ENCODE data around the gene AP3D1. TPM values are rescaled to one million over a fixed set of nuclear protein-coding genes. Genes with fewer than 3 reads are reported as not detected.

The AP3D1 gene
- total and polyA plus RNA-seq, 2 donors (not counting 3 experiments of a cell fraction or from before 2014, with no cell fraction given), result 130 to 137 TPM

GRCh38 chr19:2175742-2176141 lies 24.4 kb upstream of the AP3D1 start:
- dilution Hi-C loops (cut with MboI; ENCODE audit: extremely low pct_ligation_motif_present, low sequenced_read_pairs) (no loop called here), intact Hi-C loops (cut with micrococcal nuclease) (no loop called here)
- CTCF ChIA-PET, result no interaction called here
- Histone ChIP-seq H2AFZ (ENCODE audit: low read depth, low read length) (no peak overlapping the region), H3K36me3 (ENCODE audit: control insufficient read depth in 2 of 2, extremely low read depth in 1 of 2, insufficient read depth in 2 of 2, low read length in 2 of 2) (peaks cover 0 to 2% of the 10 kb centered on the region in 2 experiments), H3K4me2 (ENCODE audit: insufficient read depth, low read length) (no peak overlapping the region), H3K9ac (replicated peaks; ENCODE audit: extremely low read depth, insufficient read depth, low read length) (no peak overlapping the region), H3K9me1 (replicated peaks; ENCODE audit: control insufficient read depth, extremely low read depth, insufficient read depth, low read length) (no peaks in the 10 kb centered on the region), H3K9me3 (replicated peaks; ENCODE audit: control insufficient read depth, insufficient read depth, low read length) (no peaks in the 10 kb centered on the region), H4K20me1 (replicated peaks; ENCODE audit: control insufficient read depth, extremely low read depth, insufficient read depth, low read length) (peaks cover 2% of the 10 kb centered on the region), H3K27ac (ENCODE audit: insufficient read depth, low read depth, low read length) (no peak overlapping the region), H3K27me3 (ENCODE audit: control insufficient read depth in 2 of 2, insufficient read depth in 2 of 2, low read length in 2 of 2) (no peaks in the 10 kb centered on the region), H3K4me1 (ENCODE audit: control insufficient read depth, extremely low read depth, insufficient read depth, low read length) (no peaks in the 10 kb centered on the region), H3K79me2 (ENCODE audit: control insufficient read depth, insufficient read depth, low read length) (peaks cover 92% of the 10 kb centered on the region), H3K4me3 (replicated peaks in 1 of 3; ENCODE audit: insufficient read depth in 1 of 3, low read depth in 1 of 3, low read length in 3 of 3) (no peak overlapping the region)
- POLR2A ChIA-PET, result no interaction called here
- FAIRE-seq, result no peak
- no peak for DNase-seq (ENCODE audit: low read depth, low spot score)
- TF ChIP-seq POLR2A (IDR thresholded peaks at IDR 0.05; ENCODE audit: low read depth, low read length), result no peak
- no peak for TF ChIP-seq MYC (IDR thresholded peaks at IDR 0.05; ENCODE audit: low read depth, low read length)
- TF ChIP-seq EZH2 (IDR thresholded peaks at IDR 0.05; ENCODE audit: borderline replicate concordance, low read depth, low read length, severe bottlenecking), result no peak
- no peak for TF ChIP-seq POLR2AphosphoS5 (IDR thresholded peaks at IDR 0.05; ENCODE audit: insufficient read depth, low read depth, low read length)
- TF ChIP-seq, protein P1, sequence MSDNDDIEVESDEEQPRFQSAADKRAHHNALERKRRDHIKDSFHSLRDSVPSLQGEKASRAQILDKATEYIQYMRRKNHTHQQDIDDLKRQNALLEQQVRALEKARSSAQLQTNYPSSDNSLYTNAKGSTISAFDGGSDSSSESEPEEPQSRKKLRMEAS (IDR thresholded peaks at IDR 0.05; ENCODE audit: insufficient read depth, insufficient read length), result no peak
- no peak for TF ChIP-seq GATA2 (IDR thresholded peaks at IDR 0.05; ENCODE audit: insufficient read depth, insufficient read length, low read depth, low read length)
- TF ChIP-seq, protein P2, sequence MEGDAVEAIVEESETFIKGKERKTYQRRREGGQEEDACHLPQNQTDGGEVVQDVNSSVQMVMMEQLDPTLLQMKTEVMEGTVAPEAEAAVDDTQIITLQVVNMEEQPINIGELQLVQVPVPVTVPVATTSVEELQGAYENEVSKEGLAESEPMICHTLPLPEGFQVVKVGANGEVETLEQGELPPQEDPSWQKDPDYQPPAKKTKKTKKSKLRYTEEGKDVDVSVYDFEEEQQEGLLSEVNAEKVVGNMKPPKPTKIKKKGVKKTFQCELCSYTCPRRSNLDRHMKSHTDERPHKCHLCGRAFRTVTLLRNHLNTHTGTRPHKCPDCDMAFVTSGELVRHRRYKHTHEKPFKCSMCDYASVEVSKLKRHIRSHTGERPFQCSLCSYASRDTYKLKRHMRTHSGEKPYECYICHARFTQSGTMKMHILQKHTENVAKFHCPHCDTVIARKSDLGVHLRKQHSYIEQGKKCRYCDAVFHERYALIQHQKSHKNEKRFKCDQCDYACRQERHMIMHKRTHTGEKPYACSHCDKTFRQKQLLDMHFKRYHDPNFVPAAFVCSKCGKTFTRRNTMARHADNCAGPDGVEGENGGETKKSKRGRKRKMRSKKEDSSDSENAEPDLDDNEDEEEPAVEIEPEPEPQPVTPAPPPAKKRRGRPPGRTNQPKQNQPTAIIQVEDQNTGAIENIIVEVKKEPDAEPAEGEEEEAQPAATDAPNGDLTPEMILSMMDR (IDR thresholded peaks at IDR 0.05; ENCODE audit: extremely low read depth in 1 of 2, insufficient read depth in 1 of 2, low read depth in 1 of 2, low read length in 2 of 2), result no peak
- no peak for TF ChIP-seq FOS (IDR thresholded peaks at IDR 0.05; ENCODE audit: borderline replicate concordance, insufficient read depth, low read length)
- no peak for TF ChIP-seq JUN (IDR thresholded peaks at IDR 0.05; ENCODE audit: borderline replicate concordance, insufficient read depth, insufficient read length, low read depth)
- BruUV-seq (replicated peaks), result no TSS peak

Measured in endothelial cell of umbilical vein (primary cell).